ENCODE results near the gene METTL8.

The METTL8 gene

GRCh38 chr2:171279983-171280790 lies 153.6 kb downstream of the METTL8 start:
- H3K9ac ChIP-seq (ENCODE audit: low read depth, low read length, poor library complexity, severe bottlenecking), result no peak overlapping the region
- no peaks in the 10 kb centered on the region for H3F3A ChIP-seq (ENCODE audit: low read depth)
- H3K9me3 ChIP-seq (ENCODE audit: insufficient read depth, low read depth, low read length), result no peaks in the 10 kb centered on the region
- no peaks in the 10 kb centered on the region for H3K36me3 ChIP-seq (ENCODE audit: insufficient read depth, low read length)
- no peaks in the 10 kb centered on the region for H3K79me2 ChIP-seq (ENCODE audit: insufficient read depth, low read length)
- no peaks in the 10 kb centered on the region for H3K27me3 ChIP-seq (ENCODE audit: insufficient read depth, low read length, poor library complexity, severe bottlenecking)
- no peaks in the 10 kb centered on the region for H4K20me1 ChIP-seq (ENCODE audit: insufficient read depth, low read length, poor library complexity, severe bottlenecking)
- H3K9me2 ChIP-seq (replicated peaks; ENCODE audit: low read depth, low read length), result no peaks in the 10 kb centered on the region
- no peaks in the 10 kb centered on the region for H3K4me1 ChIP-seq (ENCODE audit: insufficient read depth, low read length, poor library complexity, severe bottlenecking)
- H3K4me3 ChIP-seq (ENCODE audit: low read length, poor library complexity, severe bottlenecking), result no peak overlapping the region
- no peak for TF ChIP-seq EZH2phosphoT487 (IDR thresholded peaks at IDR 0.05; ENCODE audit: borderline replicate concordance)
- no peak overlapping the region for H2AFZ ChIP-seq (ENCODE audit: low read length)
- H3K4me2 ChIP-seq (ENCODE audit: low read depth, low read length, poor library complexity, severe bottlenecking), result no peak overlapping the region

GRCh38 chr2:171274757-171275156 lies 159.0 kb downstream of the METTL8 start:
- no peaks in the 10 kb centered on the region for H3K27me3 ChIP-seq (ENCODE audit: insufficient read depth, low read length, poor library complexity, severe bottlenecking)
- H3K9ac ChIP-seq (ENCODE audit: low read depth, low read length, poor library complexity, severe bottlenecking), result no peak overlapping the region
- H3K9me3 ChIP-seq (ENCODE audit: insufficient read depth, low read depth, low read length), result no peaks in the 10 kb centered on the region
- no peak overlapping the region for H3K4me3 ChIP-seq (ENCODE audit: low read length, poor library complexity, severe bottlenecking)
- no peaks in the 10 kb centered on the region for H3K79me2 ChIP-seq (ENCODE audit: insufficient read depth, low read length)
- H3K36me3 ChIP-seq (ENCODE audit: insufficient read depth, low read length), result no peaks in the 10 kb centered on the region
- TF ChIP-seq CTCF (conservative IDR thresholded peaks at IDR 0.05; ENCODE audit: low read length), result peak; percentile 41
- no peak for TF ChIP-seq EZH2phosphoT487 (IDR thresholded peaks at IDR 0.05; ENCODE audit: borderline replicate concordance)
- H4K20me1 ChIP-seq (ENCODE audit: insufficient read depth, low read length, poor library complexity, severe bottlenecking), result no peaks in the 10 kb centered on the region
- no peaks in the 10 kb centered on the region for H3F3A ChIP-seq (ENCODE audit: low read depth)
- no peak overlapping the region for H2AFZ ChIP-seq (ENCODE audit: low read length)
- no peaks in the 10 kb centered on the region for H3K9me2 ChIP-seq (replicated peaks; ENCODE audit: low read depth, low read length)
- no peaks in the 10 kb centered on the region for H3K4me1 ChIP-seq (ENCODE audit: insufficient read depth, low read length, poor library complexity, severe bottlenecking)
- no peak overlapping the region for H3K4me2 ChIP-seq (ENCODE audit: low read depth, low read length, poor library complexity, severe bottlenecking)

GRCh38 chr2:171271971-171272436 lies 161.8 kb downstream of the METTL8 start:
- H3K4me2 ChIP-seq (ENCODE audit: low read depth, low read length, poor library complexity, severe bottlenecking), result no peak overlapping the region
- TF ChIP-seq EZH2phosphoT487 (IDR thresholded peaks at IDR 0.05; ENCODE audit: borderline replicate concordance) (no peak), CTCF (conservative IDR thresholded peaks at IDR 0.05; ENCODE audit: low read length) (no peak)
- H3K4me1 ChIP-seq (ENCODE audit: insufficient read depth, low read length, poor library complexity, severe bottlenecking), result no peaks in the 10 kb centered on the region
- no peak overlapping the region for H3K4me3 ChIP-seq (ENCODE audit: low read length, poor library complexity, severe bottlenecking)
- no peaks in the 10 kb centered on the region for H3K79me2 ChIP-seq (ENCODE audit: insufficient read depth, low read length)
- H3K9me3 ChIP-seq (ENCODE audit: insufficient read depth, low read depth, low read length), result no peaks in the 10 kb centered on the region
- H3K9ac ChIP-seq (ENCODE audit: low read depth, low read length, poor library complexity, severe bottlenecking), result no peak overlapping the region
- H4K20me1 ChIP-seq (ENCODE audit: insufficient read depth, low read length, poor library complexity, severe bottlenecking), result no peaks in the 10 kb centered on the region
- H3F3A ChIP-seq (ENCODE audit: low read depth), result no peaks in the 10 kb centered on the region
- no peaks in the 10 kb centered on the region for H3K9me2 ChIP-seq (replicated peaks; ENCODE audit: low read depth, low read length)
- H3K36me3 ChIP-seq (ENCODE audit: insufficient read depth, low read length), result no peaks in the 10 kb centered on the region
- no peaks in the 10 kb centered on the region for H3K27me3 ChIP-seq (ENCODE audit: insufficient read depth, low read length, poor library complexity, severe bottlenecking)
- H2AFZ ChIP-seq (ENCODE audit: low read length), result no peak overlapping the region
